Measurements from ENCODE around the gene ZNF354C.

Gene ZNF354C

DNA sequence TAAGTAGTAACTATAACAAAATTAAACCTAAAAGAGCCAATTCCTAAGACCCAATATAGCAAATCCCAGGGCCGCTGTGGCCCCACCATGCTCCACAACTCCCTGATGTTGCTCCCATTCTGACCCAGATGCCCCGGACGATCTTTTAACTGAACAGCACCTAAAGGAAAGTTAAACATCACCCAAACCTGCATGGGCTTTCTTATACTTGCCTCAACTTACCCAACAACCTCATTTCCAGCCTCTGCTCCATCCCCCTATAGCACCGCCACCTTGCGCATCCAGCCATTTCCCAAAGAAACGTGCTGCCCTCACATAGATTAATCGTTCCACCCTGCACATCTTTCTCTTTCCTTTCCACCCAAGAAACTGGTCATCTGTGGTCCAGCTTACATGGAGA is 54.6 kb downstream of the ZNF354C start:
- no peak for DNase-seq

DNA sequence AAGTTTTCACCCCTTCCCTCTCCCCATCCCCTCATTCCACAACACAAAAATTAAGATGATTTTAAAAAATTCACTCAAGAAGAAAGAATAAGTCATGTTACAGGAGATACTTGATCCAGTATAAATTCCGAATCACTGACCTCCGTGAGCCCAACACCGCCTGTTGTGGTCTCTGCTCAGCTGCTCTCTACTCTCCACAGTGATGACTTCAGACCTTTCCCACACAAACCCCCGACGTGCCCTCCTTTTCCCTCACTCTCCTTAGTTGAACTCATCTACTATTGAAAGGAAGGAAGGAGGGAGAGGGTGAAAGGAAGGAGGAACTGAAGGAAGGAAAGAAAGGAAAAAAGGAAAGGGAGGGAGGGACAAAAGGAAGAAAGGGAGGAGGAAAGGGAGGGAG is 55.1 kb downstream of the ZNF354C start:
- no peak for DNase-seq

DNA sequence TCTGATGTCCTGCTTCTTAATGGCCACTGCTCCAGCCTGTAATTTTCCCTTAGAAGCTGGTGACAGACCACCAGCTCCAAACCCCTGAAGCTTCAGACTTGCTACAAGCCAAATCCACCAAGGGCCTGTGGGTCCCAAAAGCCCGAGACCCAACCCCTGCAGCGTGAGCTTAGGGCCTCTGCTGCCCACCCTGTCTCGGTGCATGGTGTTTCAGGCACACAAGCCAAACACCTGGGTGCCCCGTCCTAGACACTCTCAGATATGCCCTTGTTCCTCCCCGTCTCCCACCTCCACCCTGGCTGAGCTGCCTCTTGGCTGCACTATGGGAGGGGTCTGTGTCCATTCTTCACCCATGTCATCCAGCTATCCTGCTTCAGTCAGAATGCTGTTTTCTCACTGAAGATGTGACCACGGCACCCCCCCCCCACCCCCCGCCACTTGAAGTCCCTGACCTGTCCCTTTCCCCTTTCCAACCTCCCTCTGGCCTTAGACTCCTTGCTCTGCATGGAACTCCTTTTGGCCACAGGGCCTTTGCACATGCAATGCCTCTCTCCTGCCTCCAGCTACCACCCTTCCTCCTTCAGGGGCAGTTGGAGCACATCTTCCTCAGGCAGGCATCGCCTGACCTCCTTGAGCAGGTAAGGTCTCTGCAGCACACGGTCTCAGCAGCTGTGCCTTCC is 55.8 kb downstream of the ZNF354C start:
- DNase-seq = no peak

DNA sequence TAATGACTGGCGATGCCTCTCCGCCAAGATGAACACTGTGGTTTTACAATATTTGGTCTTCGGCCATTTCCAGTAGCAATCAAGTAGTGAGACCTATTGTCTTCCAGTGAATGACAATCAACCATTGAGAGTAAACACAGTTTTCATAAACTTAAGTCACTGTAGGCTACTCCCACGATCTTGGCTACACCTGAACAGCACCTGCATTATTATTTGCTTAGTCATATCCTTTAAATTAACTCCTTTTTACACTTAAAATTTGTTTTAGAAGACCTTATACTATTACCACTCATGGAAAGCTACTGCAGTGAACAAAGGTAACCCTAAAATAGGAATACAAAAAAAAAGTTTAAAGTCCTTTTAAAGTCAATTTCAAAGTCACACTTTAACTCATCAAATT is 58.2 kb downstream of the ZNF354C start:
- no peak for DNase-seq

DNA sequence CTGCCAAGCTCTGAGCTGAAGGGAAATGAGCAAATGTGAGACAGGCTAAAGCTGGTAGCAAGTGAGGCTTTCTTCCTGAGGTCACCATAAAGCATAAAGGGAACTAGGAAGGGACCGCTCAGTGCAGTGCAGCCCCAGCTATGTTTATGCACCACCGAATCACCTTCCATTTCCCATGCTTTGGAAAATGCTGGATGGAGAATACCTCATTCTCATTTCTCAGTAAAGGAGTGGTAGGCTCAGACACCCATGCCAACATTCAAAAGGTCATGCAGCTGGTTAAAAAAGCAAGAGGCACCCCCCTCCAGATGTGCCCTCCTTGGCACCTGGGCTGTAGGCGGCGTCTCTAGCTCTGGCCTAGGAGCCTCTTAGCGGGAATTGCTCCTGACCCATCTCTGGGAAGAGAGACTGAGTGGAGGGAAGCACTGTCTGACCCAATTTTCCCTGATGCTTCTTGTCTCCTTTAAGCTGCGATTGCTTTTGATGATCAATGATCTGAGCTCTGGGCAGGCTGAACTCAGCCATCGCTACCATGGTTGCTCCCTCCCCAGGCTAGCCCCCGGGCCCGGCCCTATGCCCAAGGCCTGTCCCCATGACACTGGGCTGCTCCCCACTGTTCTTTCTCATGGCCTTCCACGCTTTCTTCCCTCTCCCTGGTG is 58.7 kb downstream of the ZNF354C start:
- DNase-seq = no peak

DNA sequence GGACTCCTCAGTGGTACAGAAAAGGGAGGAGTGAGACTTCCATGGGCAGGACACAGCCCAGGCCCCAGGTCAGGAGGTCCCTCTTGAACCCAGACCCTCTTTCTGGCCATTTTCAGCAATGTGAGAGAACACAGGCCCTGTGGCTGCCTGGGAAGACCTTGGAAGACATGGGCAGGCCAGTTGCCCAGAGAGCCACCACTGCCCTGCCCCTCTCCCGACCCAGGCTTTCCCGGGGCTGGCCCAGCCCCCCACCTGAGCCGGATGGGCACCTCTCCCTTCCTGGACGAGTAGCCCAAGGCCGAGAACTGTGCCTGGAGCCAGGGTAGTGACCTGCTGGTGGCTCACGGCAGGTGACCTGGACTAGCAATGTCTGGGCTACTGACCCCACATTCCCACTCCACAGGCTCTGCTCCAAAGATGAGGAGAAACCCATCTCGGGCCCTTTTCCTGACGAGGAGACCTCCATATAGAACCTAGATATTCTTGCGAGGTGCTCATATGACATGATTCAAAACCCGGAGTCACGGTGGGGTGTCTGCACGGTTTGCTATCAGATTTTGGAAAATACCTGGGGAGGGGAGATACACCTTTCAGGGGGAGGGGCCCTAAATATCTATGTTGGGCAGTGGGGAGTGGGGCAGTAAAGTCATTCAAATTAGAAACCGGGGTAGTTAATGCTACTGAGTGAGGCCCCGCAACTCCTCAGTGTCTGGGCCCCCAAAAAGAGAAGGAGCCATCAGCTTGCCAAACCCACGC is 59.4 kb downstream of the ZNF354C start:
- DNase-seq = no peak

DNA sequence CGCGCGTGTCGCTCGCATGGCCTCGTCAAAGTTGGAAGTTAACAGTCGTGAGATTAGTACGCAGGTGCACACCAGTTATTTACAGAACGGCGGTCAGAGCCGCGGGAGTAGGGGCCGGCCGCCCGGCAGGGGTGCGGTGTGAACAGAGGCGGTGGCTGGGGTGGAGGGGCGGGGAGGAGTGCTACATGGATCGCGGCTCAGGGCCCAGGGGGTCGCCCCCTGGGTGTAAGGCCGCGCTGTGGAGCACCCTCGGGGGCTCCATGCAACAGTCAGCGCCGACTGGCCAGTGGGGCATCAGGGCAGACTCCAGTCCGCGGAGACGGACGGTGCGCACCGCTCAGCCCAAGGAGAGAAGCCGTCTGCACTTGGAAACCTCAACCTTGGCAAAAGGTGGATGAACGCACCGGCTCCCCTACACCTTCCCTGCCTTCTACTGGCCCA is 60.3 kb downstream of the ZNF354C start:
- no peak for DNase-seq

DNA sequence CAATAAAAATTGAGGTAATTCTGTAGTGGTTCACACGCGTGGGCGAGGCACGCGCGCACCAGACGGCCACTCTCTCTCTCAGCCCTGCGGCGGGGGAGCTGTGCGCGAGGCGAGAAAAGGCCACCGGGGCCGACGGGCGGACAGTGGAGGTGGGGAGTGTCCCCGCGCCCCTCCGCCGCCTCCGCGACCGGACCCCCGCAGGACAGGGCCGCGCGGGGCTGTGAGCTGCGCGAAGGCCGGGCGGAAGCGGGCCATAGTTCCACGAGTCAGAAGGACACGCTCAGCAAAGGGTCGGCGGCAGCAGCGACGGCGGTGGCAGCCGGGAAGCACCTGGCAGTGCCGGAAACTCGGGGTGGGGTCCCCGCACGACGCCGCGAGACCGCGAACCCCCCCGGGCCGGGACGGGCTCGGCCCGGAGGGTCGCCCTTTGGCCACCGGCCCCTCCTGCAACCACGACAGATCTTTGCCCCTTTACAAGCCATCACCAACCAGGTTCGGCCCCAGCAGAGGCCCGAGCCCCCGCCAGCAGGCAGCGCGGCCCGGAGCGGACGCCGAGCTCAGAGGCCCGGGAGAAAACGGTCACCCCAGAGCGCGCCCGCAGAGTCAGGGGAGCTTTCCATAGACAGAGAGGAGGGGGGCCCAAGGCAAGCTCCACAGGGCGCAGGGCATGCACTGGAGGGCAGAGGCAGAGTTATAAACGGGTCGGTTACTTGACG is 60.9 kb downstream of the ZNF354C start:
- no peak for DNase-seq

DNA sequence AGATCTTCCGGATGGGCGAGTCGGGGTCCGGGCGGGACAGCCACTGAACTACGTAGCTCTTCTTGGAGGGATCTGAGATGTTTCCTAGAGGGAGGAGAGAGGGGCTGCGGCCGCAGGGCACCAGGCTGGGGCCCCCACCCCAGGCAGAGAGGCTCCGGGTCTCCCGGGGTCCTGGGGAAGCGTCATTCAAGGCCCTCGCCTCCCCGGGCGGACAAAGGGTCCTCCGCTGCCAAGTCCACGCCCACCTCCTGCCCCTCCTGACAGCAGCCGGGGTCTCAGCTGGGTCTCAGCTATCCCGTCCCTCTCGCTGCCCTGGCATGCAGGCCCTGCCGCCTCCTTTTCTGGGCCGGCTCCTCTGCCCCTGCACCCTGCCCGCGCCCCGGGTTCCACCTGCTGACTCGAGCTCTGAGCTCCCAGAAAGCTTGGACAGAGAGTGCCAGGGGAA is 61.5 kb downstream of the ZNF354C start:
- no peak for DNase-seq

DNA sequence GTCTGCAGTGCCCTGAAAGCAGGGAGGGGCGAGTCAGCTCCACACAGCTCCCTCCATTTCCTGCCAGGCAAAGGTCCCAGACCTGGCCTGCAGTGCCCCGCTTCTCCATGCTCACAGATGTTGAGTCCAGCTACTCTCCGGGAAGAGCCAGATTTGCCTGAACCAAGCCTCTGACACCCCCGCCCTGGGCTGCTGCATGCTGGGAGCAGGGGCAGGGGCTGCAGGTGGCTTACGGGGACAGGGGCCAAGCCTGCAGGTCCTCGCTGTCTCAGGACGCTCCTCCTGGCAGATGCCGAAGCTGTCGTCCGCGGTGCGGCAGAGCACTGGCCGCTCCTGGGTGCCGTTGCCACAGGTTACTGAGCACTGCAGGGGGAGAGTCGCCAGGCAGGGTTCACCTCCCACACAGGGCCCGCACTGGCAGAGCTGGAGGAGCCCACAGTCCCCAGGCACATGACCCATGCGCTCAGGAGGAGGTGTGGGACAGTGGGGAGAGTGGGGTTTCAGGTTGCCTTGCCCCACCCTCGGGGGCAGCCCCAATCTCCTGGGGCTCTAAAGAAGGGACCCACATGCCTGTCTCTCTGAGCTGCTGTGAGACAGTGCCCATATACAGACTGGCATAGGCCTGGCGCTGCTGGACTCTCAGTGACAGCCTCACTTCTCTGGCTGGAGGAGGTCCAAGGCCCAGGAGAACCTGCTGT is 62.4 kb downstream of the ZNF354C start:
- DNase-seq = no peak

DNA sequence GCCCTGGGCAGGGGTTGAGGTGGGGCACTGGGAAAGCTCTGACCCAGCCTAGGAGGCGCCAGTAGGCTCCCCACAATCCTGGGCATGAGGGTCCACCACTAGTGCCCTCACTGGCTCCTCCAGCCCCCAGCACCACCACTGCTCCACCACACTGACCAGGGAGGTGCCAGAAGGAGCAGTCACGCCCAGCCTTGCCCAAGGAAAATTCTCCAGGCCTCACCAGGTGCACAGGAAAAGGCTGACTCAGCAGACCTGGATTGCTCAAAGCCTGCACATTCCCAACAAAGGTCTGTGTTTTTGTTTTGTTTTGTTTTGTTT is 62.9 kb downstream of the ZNF354C start:
- no peak for DNase-seq

DNA sequence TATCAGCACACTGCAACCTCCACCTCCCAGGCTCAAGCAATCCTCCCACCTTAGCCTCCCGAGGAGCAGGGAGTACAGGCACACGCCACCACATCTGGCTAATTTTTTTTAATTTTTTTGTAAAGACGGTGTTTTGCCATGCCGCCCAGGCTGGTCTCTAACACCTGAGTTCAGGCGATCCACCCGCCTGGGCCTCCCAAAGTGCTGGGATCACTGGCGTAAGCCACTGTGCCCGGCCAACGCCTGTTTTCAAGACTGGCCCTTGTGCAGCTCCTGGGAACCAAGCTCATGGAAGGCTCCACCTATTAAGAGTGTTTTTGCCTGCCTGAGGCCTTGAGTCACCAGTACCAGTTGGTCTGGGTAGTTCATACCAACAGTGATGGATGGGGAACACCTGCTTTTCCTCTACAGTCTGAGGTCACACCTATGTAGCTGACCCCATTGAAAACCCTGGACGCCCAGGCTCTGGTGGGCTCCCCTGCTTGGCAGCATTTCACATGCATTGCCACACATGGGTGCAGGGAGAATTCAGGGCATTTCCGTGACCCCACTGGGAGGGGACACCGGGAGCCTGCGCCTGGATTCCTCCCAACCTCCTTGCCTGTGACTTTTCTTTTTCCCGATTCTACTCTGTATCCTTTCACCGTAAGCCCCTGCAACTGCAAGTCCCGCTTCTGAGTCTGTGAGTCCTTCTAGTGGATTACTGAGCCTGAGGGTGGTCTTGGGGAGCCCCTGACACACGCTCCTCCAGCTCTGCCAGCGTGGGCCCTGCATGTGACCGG is 63.5 kb downstream of the ZNF354C start:
- no peak for DNase-seq

DNA sequence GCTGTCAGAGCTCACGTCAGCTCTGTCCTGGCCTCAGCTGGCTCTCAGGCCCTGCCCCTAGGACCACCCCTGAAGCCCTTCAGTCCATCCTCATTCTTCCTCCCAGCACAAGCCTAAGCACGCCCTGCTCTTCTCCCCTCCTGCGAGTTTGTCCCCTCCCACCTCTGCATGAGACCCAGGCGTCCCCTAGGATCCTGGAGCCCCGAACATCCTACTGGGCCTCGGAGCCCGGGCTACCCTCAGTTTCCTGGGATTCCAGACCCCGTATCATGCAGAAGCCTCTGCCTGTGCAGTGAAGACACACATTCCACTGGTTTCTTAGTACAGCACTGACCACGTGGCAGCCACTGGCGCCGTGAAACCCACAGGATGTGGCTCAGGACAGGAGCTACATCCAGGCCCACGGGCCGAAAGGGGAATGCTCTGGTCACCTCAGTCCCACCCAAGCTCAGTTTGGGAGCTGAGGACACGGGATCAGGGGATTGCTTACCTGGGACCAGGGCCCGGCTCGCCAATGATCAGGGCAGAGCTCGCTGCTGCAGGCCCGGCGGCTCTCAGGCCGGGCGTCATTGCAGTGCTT is 64.2 kb downstream of the ZNF354C start:
- no peak for DNase-seq

DNA sequence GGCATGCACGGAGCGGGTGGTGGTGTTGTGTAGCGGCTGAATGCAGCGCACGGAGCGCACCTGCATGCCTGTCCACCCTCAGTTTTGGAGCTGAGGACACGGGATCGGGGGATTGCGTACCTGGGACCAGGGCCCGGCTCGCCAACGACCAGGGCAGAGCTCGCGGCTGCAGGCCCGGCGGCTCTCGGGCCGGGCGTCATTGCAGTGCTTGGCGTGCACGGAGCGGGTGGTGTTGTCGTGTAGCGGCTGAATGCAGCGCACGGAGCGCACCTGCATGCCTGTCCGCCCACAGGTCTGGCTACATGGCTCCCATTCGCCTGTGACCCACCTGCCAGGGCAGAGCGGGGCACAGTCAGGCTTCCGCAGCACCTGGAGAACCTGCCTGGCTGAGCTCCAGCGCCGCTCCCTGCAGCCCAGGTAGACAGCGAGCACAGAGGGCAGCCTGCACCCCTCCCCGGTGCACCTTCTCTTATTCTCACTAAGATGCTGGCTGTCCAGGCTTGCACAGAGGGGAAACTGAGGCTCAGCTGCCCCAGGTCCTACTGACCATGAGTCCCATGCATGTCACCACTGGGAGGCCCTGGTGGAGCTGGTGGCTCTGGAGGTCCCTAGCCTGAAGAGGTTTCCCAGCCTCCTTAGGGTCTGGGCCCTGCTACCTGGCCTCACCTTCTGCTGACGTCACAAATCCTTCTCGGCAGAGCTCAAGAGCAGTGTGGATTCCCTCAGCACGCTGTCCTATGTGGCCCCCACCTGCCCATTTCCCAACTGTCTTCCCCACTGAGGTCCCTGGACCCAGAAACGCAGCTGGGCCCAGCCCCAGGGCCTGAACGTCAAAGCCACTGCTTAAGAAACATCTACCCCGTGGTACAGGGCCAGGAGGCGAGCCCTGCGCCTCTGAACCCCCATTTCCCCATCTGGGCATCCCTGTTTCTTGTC is 64.9 kb downstream of the ZNF354C start:
- DNase-seq = no peak

DNA sequence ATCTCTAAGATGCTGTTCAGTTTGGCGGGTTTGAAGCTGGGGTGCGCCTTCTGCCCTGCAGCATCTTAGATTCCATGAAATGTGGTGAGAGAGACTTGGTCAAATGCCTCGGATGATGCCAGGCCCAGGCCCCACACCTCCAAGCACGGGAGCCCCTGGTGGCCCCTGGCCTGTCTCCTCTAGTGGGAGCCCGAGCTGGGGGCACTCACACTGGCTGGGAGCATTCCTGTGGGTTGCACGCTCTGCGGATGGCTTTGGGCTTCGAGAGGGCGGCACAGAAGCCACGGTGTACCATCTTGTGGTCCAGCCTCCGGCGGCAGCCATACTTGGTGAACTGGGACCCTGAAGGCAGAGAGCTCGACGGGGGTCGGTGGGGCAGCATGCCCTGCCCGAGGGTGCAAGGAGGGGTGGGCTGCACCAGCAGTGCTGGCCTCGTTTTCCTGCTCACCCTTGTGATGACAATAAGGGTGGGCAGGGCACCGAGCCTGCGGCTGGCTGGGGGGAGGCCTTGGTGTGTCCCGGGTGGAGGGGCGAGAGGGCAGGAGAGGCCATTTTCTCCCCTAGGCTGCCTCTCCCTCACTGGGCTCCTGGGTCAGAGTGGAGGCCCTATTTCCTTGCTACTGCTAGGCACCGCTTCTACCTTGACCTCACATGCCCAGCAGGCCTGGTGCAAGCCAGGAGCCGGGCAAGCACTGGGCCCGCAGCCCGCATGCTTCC is 65.8 kb downstream of the ZNF354C start:
- no peak for DNase-seq

DNA sequence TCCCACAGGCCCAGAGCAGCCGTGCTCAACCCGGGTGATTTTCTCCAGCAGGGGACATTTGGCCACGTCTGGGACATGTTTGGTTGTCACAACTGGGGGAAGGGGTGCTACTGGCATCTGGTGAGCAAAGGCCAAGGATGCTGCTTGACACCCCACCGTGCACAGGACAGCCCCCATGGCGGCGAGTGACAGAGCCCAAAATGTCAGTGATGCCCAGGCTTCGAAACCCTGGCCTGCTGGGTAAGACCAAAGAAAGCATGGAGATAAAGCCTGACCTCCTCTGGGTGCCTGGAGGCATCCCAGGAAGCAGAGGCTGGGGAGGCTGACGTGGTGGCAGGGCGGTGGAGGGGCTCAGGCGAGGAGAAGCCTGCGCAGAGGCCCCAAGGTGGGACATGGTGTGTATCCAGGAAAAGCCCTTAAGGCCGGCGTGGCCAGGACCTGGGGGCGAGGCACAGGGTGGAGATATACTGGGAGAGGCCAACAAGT is 66.4 kb downstream of the ZNF354C start:
- DNase-seq = no peak

DNA sequence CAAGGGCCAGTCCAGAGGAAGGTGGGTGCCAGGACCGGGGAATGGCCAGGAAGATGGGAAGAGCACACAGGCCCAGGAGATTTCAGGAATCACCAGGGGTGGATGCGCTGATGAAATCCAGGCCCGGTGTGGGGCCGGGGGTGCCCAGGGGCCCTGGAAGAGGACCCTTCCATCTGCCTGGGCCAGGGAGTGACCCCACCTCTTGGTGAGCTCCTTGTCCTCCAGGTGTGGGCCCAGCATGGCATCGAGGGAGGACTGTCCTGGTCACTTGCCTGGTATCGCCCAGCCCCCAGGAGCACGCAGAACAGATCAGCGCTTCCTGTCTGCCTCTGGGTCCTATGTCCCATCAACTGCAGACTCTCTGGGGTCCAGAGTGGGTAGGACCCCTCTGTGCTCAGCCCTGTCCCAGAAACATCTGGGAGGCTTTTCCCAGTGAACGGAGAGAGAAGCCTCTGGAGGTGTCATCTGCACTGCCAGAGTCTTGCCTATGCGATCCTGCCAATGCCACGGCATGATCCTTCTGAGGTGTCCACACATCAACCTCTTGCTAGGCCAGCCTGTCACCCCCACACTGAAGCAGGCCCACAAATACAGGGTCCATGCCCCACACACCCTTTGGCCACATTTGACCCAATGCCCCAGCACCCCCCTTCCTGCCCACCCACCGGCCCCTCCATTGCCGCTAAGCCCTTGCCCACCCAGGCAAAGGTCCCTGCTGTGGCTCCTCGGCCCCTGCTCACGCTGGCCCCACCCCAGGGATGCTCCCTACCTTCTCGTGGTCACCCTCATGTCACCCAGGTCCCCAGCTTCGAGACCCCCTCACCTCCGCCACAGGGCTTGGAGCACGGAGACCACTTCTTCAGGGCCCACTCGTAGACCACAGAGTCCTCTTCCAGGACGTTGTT is 67.2 kb downstream of the ZNF354C start:
- no peak for DNase-seq

DNA sequence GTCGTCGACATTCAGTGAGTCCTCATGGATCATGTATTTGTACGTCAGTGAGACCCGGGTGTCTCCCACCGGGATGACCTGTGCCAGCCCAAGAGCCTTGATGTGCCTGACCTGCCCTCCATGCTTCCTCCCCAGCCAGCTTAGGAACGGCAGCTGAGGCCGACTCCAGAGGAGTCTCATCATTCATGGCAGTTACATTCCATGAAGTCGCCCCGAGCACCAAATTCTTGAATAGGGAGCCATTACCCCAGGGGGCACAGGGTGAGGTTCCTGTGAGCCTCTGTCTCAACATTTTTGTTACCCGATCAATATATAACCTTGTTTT is 67.8 kb downstream of the ZNF354C start:
- DNase-seq = no peak

DNA sequence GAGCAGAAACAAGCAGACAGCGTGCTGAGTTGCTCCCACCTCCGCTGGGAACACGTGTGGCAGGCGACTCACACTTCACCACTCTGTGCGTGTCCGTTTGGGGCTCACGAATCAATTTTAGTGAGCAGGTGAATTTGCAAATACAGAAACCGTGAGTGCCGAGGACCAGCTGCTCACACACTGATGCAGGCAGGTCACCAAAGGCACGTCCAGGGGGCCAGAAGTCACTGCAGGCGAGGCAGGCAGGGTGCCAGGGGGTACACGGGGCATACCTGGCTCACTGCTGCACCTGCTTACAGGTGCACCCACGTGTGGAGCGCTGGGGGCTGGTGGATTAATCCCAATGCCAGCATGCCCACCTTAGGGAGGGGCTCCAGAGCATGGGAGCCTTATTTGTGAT is 68.8 kb downstream of the ZNF354C start:
- no peak for DNase-seq

All from activated naive CD4-positive, alpha-beta T cell treated with Interleukin-2 at 50 U/mL for 16 hours (primary cell).